Stimulated activated naive CD8-positive, alpha-beta T cell treated with anti-CD3 and anti-CD28 coated beads, Interleukin-15, Interleukin-2, amounts not matched to agents 100 ng/mL and 50 ng/mL, for 24 hours (primary cell): ENCODE results near the gene OR10G8.
A peak's percentile ranks its signal among the peaks of the same experiment; 100 is the strongest.

Source experiments
- H3K27ac Mint-ChIP-seq: one replicate; pipeline ENCODE4 v1.8.0; 2021; ENCODE audit warnings: mild to moderate bottlenecking, mixed read lengths
- H3K27me3 Mint-ChIP-seq: one replicate; pipeline ENCODE4 v1.8.0; 2021; ENCODE audit warnings: mixed read lengths
- H3K36me3 Mint-ChIP-seq: one replicate; pipeline ENCODE4 v1.8.0; 2021; ENCODE audit warnings: low read depth, mixed read lengths
- H3K4me1 Mint-ChIP-seq: one replicate; pipeline ENCODE4 v1.8.0; 2021; ENCODE audit warnings: low read depth, mixed read lengths
- H3K4me3 Mint-ChIP-seq: one replicate; pipeline ENCODE4 v1.8.0; 2021; ENCODE audit warnings: mild to moderate bottlenecking, mixed read lengths
- H3K9me3 Mint-ChIP-seq: one replicate; pipeline ENCODE4 v1.8.0; 2021; ENCODE audit warnings: mixed read lengths

Gene OR10G8

DNA sequence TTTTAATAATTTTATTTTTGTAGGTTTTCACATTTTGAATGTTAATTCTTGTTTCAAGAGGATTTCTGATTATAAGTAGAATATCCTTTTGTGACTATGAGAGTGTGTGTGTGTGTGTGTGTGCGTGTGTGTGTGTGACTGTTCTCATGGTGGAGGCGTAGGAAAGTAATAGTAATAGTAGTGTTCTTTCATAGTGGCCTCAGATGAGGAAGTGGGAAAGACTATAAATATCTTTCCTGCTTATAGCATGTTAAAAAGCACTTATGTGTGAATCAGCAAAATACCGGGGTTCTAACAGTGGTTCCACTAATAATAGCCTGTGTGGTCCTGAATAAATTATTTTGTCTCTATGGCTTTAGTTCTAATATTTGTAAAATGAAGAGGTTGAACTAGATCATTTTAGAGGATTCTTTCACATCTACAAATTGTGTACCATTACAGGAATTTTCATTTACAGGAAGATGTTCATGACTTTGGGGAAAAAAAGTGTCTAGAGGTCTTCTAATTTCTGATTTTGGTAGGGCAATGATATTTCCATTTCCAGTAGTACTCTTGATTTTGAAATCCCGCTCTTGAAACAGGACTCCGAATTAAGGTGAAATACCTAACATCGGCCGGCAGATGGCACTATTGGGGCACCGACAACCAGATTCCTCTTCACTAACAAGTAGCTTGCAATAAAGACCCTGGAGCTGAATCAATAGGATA, 44.5 kb downstream of the OR10G8 start:
- H3K4me3 Mint-ChIP-seq = peak overlapping the region; percentile 62

GRCh38 chr11:124071623-124071948, 45.0 kb downstream of the OR10G8 start:
- Mint-ChIP-seq H3K27me3 (peaks cover 34% of the 10 kb centered on the region), H3K4me1 (peaks cover 34% of the 10 kb centered on the region), H3K9me3 (no peaks in the 10 kb centered on the region), H3K27ac (no peak overlapping the region), H3K4me3 (no peak overlapping the region), H3K36me3 (no peaks in the 10 kb centered on the region)

More for the DNA sequence above, 44.5 kb downstream of the OR10G8 start:
- Mint-ChIP-seq H3K27me3 (peaks cover 39% of the 10 kb centered on the region), H3K9me3 (no peaks in the 10 kb centered on the region), H3K36me3 (no peaks in the 10 kb centered on the region), H3K27ac (peak overlapping the region; percentile 49), H3K4me1 (peaks cover 29% of the 10 kb centered on the region)

- Mint-ChIP-seq H3K27ac (no peak overlapping the region), H3K9me3 (no peaks in the 10 kb centered on the region), H3K27me3 (peaks cover 32% of the 10 kb centered on the region), H3K4me3 (no peak overlapping the region), H3K36me3 (no peaks in the 10 kb centered on the region), H3K4me1 (peaks cover 35% of the 10 kb centered on the region)
Measured at GRCh38 chr11:124072147-124072546, 45.5 kb downstream of the OR10G8 start.

GRCh38 chr11:124074554-124074953, 48.0 kb downstream of the OR10G8 start:
- H3K9me3 Mint-ChIP-seq = no peaks in the 10 kb centered on the region

GRCh38 chr11:124075492-124075840, 48.9 kb downstream of the OR10G8 start:
- Mint-ChIP-seq H3K4me3 (no peak overlapping the region), H3K9me3 (no peaks in the 10 kb centered on the region), H3K27ac (no peak overlapping the region), H3K27me3 (peaks cover 31% of the 10 kb centered on the region), H3K36me3 (no peaks in the 10 kb centered on the region), H3K4me1 (peaks cover 16% of the 10 kb centered on the region)

More at GRCh38 chr11:124074554-124074953, 48.0 kb downstream of the OR10G8 start:
- peaks cover 25% of the 10 kb centered on the region for H3K4me1 Mint-ChIP-seq
- no peak overlapping the region for H3K4me3 Mint-ChIP-seq
- H3K36me3 Mint-ChIP-seq = no peaks in the 10 kb centered on the region
- no peak overlapping the region for H3K27ac Mint-ChIP-seq
- peaks cover 35% of the 10 kb centered on the region for H3K27me3 Mint-ChIP-seq

DNA sequence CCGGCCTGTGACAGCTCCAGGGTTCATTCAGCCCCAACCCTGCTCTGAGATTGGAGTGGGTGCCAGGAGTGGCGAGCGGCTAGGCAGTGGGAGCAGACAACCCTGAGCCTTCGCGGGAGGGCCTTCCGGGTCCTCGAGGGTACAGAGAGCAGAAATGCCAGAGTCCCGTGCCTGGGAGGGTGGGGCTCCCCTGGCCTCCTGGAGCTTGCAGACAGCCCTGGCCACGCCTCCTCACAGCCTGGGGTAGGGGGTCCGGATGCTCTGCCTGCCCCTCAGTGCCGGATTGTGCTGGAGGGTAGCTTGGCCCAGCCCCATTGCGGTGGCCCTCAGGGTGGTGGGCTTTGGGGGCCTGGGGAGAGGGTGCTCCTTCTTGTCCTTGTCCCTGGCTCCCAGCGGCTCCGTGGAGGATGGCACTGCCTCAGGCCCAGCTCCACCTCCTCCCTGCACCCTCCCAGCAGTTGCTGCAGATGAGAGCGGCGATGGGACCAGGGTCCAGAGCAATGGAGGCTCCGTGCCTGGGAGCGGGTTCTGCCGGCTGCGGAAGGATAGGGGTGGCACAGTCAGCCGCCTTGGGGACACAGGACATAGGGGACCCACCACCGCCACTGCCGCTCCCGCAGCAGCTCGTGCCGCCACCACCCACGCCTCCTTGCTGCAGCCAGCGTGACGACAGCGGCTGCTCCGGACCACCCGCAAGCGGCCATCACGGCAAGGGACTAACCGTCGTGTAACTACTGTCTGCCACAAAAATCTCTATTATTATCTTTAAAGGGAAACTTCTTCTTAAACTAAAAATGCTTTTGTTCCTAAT, 49.4 kb downstream of the OR10G8 start:
- Mint-ChIP-seq H3K27me3 (peaks cover 31% of the 10 kb centered on the region), H3K36me3 (no peaks in the 10 kb centered on the region), H3K4me3 (peak overlapping the region; percentile 43), H3K27ac (no peak overlapping the region), H3K4me1 (peaks cover 11% of the 10 kb centered on the region), H3K9me3 (no peaks in the 10 kb centered on the region)

GRCh38 chr11:124077266-124077665, 50.7 kb downstream of the OR10G8 start:
- no peak overlapping the region for H3K27ac Mint-ChIP-seq
- H3K27me3 Mint-ChIP-seq = peaks cover 36% of the 10 kb centered on the region
- peaks cover 7% of the 10 kb centered on the region for H3K4me1 Mint-ChIP-seq
- no peaks in the 10 kb centered on the region for H3K9me3 Mint-ChIP-seq
- no peaks in the 10 kb centered on the region for H3K36me3 Mint-ChIP-seq
- no peak overlapping the region for H3K4me3 Mint-ChIP-seq

DNA sequence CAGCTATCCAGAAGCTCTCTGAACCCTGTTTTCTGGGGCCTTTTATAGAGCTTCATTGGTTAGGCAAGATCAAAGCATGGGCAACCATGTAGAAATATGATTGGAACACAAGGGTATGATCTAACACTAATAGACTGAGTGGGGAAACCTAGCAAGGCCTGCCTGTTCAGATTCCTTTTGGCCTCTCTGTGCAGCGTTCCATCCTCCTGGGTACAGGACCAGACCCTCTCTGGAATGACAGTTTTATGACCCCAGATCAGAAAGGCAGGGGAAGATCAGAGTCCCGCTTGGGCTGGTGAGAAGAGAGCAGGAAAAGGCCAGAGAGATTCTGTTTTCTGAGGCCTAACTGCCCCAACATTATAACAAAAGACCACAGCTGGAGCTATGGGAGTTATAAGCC, 52.0 kb downstream of the OR10G8 start:
- H3K4me3 Mint-ChIP-seq = no peak overlapping the region
- no peaks in the 10 kb centered on the region for H3K36me3 Mint-ChIP-seq
- peaks cover 7% of the 10 kb centered on the region for H3K4me1 Mint-ChIP-seq
- H3K27ac Mint-ChIP-seq = no peak overlapping the region
- H3K9me3 Mint-ChIP-seq = no peaks in the 10 kb centered on the region
- peaks cover 38% of the 10 kb centered on the region for H3K27me3 Mint-ChIP-seq

- no peaks in the 10 kb centered on the region for H3K36me3 Mint-ChIP-seq
- H3K9me3 Mint-ChIP-seq = no peaks in the 10 kb centered on the region
- H3K27ac Mint-ChIP-seq = no peak overlapping the region
- no peak overlapping the region for H3K4me3 Mint-ChIP-seq
- H3K27me3 Mint-ChIP-seq = peaks cover 38% of the 10 kb centered on the region
- H3K4me1 Mint-ChIP-seq = peaks cover 7% of the 10 kb centered on the region
Measured at GRCh38 chr11:124079631-124080326, 53.2 kb downstream of the OR10G8 start.
